GM19438 (cell line): ENCODE measurements around the gene DSC1.
"Not testable (repeated sequence)": the region's sequence is repeated elsewhere in the genome, so short reads cannot be mapped to it uniquely, and the experiment has no call there.

Source experiments
- ATAC-seq: cut with Tn5 transposase; IDR thresholded peaks from one replicate; pipeline ENCODE4 v1.9.1; 2021; ENCODE audit warnings: low read depth; ENCODE audit not compliant: unreplicated experiment

Gene DSC1

GRCh38 chr18:31162825-31163435, at the start of gene DSC1:
Gene DSC1, minus strand, starts transcription at chr18:31162856. Its CDS starts 262 bp downstream, at chr18:31162594.
- no peak for ATAC-seq

DNA sequence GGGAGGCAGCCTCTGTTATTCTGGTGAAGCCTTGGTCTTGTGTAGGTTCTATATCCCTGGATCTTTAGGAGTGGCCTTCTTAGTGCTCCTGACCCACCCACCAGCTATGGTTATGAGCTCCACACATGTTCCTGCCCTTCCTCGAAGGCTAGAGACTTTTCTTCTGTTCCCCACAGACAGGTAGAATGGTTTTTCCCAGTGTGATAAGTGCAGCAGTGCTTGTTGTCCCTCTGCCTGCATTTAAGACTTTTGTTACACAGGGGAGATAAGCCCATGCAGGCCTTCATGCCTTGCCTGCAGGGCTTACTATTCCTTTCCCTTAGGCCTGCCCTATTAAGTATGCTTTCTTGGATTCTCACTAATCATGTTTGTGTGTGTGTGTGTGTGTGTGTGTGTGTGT, 48.4 kb upstream of the DSC1 start:
- no peak for ATAC-seq

- no peak for ATAC-seq
Measured at GRCh38 chr18:31209041-31209440, 46.4 kb upstream of the DSC1 start.

- ATAC-seq = no peak
Measured at GRCh38 chr18:31207391-31207790, 44.7 kb upstream of the DSC1 start.

DNA sequence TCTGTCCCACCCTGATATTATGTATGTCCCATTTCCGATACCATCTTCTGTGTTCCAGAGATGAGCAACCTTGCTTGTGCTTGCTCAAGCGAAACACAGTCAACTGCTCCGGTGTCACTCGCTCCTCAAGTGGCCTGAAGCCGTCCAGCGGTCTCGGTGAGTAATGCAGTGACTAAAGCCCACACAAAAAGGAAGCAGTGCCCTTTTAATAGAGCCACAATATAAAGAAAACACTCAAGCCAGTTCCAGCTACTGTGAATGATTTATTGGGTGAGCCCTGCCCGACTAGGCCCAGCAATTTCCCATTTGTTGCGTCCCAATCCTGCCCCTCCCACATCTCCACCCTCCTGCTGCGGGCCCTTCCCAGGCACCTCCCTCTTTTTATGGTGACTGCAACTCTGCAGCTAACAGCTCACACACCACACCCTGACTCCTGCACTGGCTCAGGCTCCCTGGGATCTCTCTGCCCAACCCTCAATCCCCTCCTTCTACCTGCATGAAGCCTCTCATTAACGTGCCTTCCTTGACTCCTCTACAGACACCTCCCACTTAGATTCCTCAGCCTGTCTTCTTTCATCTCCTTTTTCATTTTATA, 44.2 kb upstream of the DSC1 start:
- peak; percentile 70 for ATAC-seq

- no peak for ATAC-seq
Measured at GRCh38 chr18:31206071-31206470, 43.4 kb upstream of the DSC1 start.

GRCh38 chr18:31205273-31205672, 42.6 kb upstream of the DSC1 start:
- no peak for ATAC-seq

DNA sequence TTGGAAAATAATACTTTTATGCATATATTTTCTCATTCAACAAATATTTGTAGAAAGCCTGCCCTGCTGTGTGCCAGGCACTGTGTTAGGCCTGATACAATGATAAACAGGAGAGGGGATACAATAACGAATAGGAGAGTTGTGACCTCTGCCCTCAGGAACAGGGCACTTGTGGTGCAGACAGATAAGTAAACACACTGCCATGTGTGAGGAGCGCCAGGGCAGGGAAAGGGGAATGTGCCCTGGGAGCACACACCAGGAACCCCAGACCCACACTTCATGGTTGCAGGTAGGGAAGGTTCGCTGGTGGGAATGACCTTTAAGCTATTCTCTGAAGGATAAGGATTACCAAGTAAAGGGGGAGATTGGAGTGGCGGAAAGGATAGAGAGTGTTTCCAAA, 42.2 kb upstream of the DSC1 start:
- no peak for ATAC-seq

GRCh38 chr18:31204166-31204565, 41.5 kb upstream of the DSC1 start:
- ATAC-seq = no peak

DNA sequence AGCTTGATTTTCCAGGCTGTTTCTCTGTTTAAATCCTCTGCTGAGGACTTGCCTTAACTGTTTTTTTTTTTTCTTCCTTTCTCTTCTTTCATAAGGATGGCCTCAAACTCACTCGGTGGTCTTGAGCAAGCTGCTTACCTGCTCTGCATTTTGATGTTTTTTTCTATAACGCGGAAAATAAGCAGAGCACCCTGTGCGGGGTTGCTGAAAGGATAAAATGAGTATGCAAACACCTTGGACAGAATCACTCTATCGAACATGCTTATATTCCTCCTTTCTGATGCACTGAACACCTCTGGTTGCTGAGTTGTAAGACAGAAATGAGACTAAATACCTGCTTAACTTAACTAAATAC, 41.1 kb upstream of the DSC1 start:
- no peak for ATAC-seq

GRCh38 chr18:31203096-31203793, 40.6 kb upstream of the DSC1 start:
- ATAC-seq = no peak

GRCh38 chr18:31199190-31199769, 36.6 kb upstream of the DSC1 start:
- ATAC-seq = no peak

DNA sequence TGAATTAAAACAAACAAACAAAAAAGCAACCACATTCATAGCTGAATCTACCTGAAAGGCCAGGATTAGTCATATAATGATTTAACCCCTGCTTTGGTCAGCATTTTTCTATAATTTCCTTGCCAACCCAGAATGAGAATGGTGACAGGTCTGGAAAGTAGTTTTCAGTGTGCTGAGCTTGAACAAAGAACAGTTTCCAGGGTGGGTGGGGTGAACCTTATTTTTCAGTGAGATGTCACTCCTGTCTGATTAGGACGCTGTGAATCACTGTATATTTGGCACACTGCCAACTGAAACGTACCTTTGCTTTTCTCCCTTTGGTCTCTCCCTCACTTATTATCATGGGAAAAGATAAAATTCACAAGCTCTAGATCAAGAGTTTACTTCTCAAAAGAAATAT, 35.0 kb upstream of the DSC1 start:
- no peak for ATAC-seq

DNA sequence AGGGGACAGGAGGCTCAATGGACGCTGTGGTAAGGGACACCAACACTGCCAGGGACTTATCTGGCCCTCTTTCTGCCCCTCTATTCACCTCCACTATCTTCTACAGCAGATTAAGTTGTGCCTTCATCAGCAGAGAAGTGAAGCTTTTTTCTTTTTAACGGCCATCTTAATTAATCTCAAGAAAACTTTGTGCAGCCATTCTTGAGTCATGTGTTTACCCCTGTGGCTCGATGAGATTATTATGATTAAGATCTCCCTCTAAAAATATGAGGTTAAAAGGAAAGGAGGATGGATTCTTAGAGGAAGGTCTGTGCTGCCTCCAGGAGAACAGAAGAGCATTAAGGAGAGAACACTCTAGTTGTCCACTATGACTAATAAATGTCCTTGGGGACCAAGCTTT, 32.4 kb upstream of the DSC1 start:
- ATAC-seq = no peak

DNA sequence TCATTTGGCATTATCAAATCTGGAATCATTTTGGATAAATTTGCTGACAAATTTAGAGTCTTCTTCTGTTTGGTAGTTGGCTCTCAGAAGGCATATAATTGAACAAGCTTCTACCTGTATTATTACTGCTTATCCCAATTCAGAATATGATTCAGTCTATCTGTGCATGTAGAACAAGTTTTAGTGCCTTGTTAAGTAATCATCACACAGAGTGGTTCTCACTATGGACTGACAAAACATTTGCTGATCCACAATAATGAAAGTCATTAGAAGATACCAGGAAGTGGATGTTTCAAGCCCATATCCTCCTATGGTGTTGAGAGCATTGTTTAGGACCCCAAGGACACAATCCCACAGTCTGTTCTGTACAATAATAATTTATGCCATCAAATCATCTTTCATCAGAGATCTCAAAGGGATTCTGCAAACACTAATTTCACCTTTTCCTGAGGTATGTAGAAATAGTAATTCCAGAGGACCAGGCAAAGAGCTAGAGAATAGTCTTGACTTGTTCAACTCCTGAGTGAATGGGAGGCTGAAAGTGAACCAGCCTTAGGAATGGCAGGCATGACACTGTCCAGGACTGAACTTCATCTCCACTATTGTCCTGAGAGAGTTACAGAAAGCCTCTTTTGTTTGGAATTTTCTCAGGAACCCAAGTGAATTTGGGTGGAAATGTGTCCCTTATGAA, 29.6 kb upstream of the DSC1 start:
- ATAC-seq = no peak

- ATAC-seq = no peak
Measured at GRCh38 chr18:31190919-31191318, 28.3 kb upstream of the DSC1 start.

DNA sequence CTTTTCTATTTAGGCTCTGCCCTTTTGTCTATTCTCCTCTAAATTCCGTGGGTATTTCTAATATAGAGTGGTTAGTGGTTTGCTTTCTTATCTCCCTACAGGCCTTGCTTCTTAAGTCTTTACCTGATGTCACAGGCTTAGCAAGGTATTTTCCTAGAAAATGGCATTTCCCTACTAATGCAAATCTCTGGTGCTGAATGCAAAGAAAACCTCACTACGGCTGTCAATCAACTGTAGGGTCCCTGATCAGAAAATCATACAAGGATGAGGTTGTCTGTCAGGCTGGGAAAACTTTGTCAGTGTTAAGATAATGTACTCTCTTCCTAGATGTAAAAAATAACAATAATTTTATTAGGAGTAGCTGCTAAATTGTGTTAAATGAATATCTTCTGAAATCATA, 27.1 kb upstream of the DSC1 start:
- no peak for ATAC-seq

GRCh38 chr18:31185186-31185950, 22.7 kb upstream of the DSC1 start:
- ATAC-seq = no peak

GRCh38 chr18:31183302-31183701, 20.6 kb upstream of the DSC1 start:
- ATAC-seq = no peak

GRCh38 chr18:31177369-31177768, 14.7 kb upstream of the DSC1 start:
- not testable (repeated sequence) for ATAC-seq

GRCh38 chr18:31176531-31176930, 13.9 kb upstream of the DSC1 start:
- no peak for ATAC-seq
